ENCODE results near the gene DLG1.
"Not testable (repeated sequence)": the region's sequence is repeated elsewhere in the genome, so short reads cannot be mapped to it uniquely, and the experiment has no call there.

The DLG1 gene

GRCh38 chr3:197093871-197094270, 204.5 kb downstream of the DLG1 start:
- DNase-seq (ENCODE audit: low spot score): no peak

GRCh38 chr3:197088370-197088769, 210.0 kb downstream of the DLG1 start:
- DNase-seq (ENCODE audit: low spot score): peak; percentile 12

GRCh38 chr3:197085137-197085536, 213.3 kb downstream of the DLG1 start:
- no peak for DNase-seq (ENCODE audit: low spot score)

- DNase-seq (ENCODE audit: low spot score): no peak
These were observed 214.9 kb downstream of the DLG1 start for GRCh38 chr3:197083486-197083885.

- no peak for DNase-seq (ENCODE audit: low spot score)
These were observed 215.5 kb downstream of the DLG1 start for GRCh38 chr3:197082871-197083270.

- no peak for DNase-seq (ENCODE audit: low spot score)
These were observed 218.1 kb downstream of the DLG1 start for GRCh38 chr3:197080344-197080743.

GRCh38 chr3:197076415-197076814, 222.0 kb downstream of the DLG1 start:
- DNase-seq (ENCODE audit: low spot score): peak; percentile 59

GRCh38 chr3:197068077-197068476, 230.3 kb downstream of the DLG1 start:
- no peak for DNase-seq (ENCODE audit: low spot score)

GRCh38 chr3:197064771-197065170, 233.6 kb downstream of the DLG1 start:
- no peak for DNase-seq (ENCODE audit: low spot score)

- DNase-seq (ENCODE audit: low spot score): no peak
These were observed 236.0 kb downstream of the DLG1 start for GRCh38 chr3:197062446-197062845.

GRCh38 chr3:197051637-197052036, 246.8 kb downstream of the DLG1 start:
- not testable (repeated sequence) for DNase-seq (ENCODE audit: low spot score)

- no peak for DNase-seq (ENCODE audit: low spot score)
These were observed 247.9 kb downstream of the DLG1 start for GRCh38 chr3:197050511-197050910.

GRCh38 chr3:197042539-197042938, 255.9 kb downstream of the DLG1 start:
- DNase-seq (ENCODE audit: low spot score): no peak

GRCh38 chr3:197041875-197042488, 256.4 kb downstream of the DLG1 start:
- peak; percentile 37 for DNase-seq (ENCODE audit: low spot score)

- DNase-seq (ENCODE audit: low spot score): no peak
These were observed 257.8 kb downstream of the DLG1 start for GRCh38 chr3:197040658-197041057.

- DNase-seq (ENCODE audit: low spot score): no peak
These were observed 259.5 kb downstream of the DLG1 start for GRCh38 chr3:197038679-197039462.

GRCh38 chr3:197035577-197035976, 262.8 kb downstream of the DLG1 start:
- no peak for DNase-seq (ENCODE audit: low spot score)

GRCh38 chr3:197034778-197035177, 263.6 kb downstream of the DLG1 start:
- DNase-seq (ENCODE audit: low spot score): not testable (repeated sequence)

GRCh38 chr3:197033764-197034163, 264.6 kb downstream of the DLG1 start:
- DNase-seq (ENCODE audit: low spot score): not testable (repeated sequence)

GRCh38 chr3:197031315-197032285, 266.8 kb downstream of the DLG1 start:
- DNase-seq (ENCODE audit: low spot score): peak; percentile 51

GRCh38 chr3:197030379-197031314, 267.8 kb downstream of the DLG1 start:
- DNase-seq (ENCODE audit: low spot score): no peak
